ENCODE results near the gene DGKZ. TPM values are rescaled to one million over a fixed set of nuclear protein-coding genes. Genes with fewer than 3 reads are reported as not detected.
"Not testable (repeated sequence)": the region's sequence is repeated elsewhere in the genome, so short reads cannot be mapped to it uniquely, and the experiment has no call there.

The DGKZ gene, protein sequence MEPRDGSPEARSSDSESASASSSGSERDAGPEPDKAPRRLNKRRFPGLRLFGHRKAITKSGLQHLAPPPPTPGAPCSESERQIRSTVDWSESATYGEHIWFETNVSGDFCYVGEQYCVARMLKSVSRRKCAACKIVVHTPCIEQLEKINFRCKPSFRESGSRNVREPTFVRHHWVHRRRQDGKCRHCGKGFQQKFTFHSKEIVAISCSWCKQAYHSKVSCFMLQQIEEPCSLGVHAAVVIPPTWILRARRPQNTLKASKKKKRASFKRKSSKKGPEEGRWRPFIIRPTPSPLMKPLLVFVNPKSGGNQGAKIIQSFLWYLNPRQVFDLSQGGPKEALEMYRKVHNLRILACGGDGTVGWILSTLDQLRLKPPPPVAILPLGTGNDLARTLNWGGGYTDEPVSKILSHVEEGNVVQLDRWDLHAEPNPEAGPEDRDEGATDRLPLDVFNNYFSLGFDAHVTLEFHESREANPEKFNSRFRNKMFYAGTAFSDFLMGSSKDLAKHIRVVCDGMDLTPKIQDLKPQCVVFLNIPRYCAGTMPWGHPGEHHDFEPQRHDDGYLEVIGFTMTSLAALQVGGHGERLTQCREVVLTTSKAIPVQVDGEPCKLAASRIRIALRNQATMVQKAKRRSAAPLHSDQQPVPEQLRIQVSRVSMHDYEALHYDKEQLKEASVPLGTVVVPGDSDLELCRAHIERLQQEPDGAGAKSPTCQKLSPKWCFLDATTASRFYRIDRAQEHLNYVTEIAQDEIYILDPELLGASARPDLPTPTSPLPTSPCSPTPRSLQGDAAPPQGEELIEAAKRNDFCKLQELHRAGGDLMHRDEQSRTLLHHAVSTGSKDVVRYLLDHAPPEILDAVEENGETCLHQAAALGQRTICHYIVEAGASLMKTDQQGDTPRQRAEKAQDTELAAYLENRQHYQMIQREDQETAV
- 107 and 115 TPM in 2 replicates for total RNA-seq (2014; rRNA removed; shearing (Covaris generic))
- 54.7 and 59.2 TPM in 2 replicates for polyA plus RNA-seq (2015; cell fraction: cytosol; rRNA removed)
- polyA plus RNA-seq (2015; cell fraction: nucleus; rRNA removed): 70.9 and 71.9 TPM in 2 replicates

DNA sequence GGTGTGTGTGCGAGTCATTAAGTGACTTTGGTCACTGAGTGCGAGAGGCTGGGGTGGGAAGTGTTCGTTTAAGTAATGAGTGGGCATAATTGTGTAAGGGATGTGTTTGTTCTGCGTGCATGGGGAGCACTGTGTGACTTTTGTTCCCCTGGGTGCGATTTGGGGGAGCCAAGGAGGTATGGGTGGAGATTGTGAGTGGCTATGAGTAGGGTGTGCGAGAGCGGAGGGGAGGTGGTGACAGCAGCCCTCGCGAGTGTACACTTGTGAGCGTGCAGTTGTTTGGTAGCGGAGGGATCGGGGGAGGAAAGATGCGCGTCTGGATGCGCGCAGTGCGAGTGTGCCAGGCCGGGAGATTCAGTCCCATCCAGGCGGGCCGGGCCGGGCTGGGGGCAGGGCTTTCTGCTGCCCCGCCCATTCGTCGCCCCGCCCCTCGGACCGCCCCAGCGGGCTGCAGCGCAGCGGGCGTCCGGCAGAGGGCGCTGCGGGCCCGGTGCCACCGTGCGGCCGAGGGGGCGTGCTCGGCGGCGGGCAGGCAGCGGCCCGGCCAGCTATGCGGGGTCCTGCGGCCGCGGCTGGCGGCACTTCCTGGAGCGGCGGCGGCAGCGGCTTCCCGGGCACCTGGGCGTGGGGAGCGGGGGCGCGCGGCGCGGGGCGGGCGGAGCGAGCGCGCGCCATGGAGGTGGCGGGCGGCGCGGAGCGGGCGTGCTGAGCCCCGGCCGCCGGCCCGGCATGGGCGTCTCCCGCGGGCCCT, at the start of gene DGKZ:
DGKZ (plus strand) TSS at position 578 of the 751 bp plus-strand sequence. CDS start 197 bp downstream, outside the sequence.
- peak; percentile 68 for DNase-seq (ENCODE audit: low read depth)

DNA sequence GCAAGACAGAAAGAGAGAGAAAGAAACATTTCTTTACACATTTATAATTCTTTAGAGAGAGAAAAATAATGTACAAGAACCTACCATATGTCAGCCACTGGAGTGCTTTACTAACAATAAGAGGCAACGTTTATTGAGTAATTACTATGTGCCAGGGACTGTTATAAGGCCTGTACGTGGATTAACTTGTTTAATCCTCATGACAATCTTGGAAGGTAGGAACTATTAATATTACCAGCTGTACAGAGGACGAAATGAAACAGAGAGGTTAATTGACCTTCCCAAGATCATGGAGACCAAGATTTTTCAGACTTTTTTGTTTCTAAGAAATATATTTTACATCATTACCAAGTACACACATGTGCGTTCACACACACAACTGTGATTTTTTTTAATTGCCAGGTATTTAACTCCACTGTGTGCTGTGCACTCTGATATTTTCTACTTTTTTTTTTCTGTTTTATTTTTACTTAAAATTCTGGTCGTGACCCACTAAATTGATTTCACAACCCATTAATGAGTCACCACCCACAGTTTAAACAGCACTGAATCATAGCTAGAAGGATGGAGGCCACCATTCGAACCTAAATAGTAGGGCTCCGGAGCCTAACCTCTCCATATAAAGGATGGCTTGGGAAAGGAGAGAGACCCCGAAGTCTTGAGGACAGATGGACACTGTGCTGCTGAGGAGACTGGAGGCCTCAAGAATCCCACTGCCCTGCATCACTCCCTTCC, 48.4 kb upstream of the DGKZ start:
- DNase-seq (ENCODE audit: low read depth): peak; percentile 83

DNA sequence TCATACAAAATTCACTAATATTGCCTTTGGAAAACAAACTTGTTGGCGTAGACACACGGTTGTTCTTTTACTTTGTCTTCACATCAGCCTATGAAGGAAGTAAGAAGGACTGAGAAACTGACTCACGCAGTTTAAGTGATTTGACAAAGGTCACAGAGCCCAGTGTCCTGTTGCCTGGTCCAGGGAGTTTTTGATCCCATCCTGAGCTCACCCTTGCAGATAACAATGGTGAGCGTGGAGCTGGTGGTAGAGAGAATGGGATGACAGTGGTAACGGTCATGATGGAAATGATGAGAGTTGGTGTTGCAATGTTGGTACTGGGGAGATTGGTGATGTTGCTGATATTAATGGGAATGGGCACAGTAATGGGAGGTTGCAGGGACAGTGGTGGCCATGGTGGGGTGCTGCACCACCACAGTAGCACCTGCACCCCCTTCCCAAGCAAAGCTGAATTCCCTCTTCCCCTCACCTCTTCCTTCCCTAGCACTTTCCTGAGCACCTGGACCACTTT, 47.8 kb upstream of the DGKZ start:
- DNase-seq (ENCODE audit: low read depth): peak; percentile 60

DNA sequence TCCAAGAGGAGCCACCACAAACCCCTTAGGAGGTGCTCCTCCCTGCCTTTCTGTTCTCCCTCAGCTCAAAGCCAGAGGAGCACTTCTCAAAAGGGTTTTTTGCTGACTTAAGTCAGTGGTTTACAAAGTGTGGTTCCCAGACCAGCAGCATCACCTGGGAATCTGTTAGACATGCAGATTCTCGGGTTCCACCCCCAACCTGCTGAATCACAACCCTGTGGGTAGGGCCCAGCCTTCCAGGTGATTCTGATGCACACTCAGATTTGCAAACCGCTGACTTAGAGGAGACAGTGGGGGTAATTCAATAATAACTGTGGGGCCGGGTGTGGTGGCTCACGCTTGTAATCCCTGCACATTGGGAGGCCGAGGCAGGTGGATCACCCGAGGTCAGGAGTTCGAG, 47.0 kb upstream of the DGKZ start:
- DNase-seq (ENCODE audit: low read depth): no peak

DNA sequence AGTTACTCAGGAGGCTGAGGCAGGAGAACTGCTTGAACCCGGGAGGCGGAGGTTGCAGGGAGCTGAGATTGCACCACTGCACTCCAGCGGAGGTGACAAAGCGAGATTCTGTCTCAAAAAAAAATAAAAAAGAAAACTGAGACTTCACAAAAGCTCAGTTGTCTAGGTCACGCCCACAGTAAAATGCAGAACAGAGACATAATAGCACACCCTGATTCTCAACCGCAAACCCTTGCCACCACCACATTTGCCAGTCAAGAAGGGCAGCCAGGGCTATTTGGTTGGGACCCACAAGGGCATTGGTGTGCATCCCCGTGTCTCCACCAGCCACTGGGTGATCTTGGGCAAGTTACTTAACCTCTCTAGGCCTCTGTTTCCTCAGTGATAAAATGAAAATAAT, 44.4 kb upstream of the DGKZ start:
- DNase-seq (ENCODE audit: low read depth): no peak

GRCh38 chr11:46304036-46304435, 43.2 kb upstream of the DGKZ start:
- DNase-seq (ENCODE audit: low read depth): not testable (repeated sequence)

DNA sequence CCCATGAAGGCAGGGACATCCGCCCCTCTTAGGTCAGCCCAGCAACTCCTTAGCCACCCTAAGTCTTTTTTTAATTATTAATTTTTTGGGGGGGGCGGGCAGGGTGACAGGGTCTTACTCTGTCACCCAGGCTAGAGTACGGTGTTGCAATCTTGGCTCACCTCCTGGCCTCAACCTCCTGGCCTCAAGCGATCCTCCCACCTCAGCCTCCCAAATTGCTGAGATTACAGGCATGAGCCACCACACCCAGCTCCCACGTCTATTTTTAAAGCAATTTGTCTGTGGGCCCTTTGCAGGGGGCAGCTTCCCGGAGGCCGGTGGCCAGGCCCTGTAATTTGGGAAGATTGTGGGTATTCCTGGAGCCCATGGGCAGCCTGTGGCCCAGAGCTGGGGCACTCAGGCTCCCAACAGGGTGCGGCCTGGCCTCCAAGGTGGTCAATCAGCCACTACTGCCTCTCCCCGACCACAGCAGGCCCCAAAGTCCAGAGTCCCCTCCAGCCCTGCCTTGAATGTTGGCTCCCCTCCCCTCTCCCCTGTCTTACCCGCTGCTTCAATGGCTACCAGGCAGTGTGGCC, 42.6 kb upstream of the DGKZ start:
- DNase-seq (ENCODE audit: low read depth): no peak

- DNase-seq (ENCODE audit: low read depth): no peak
Measured at GRCh38 chr11:46305295-46305694, 42.0 kb upstream of the DGKZ start.

- peak; percentile 75 for DNase-seq (ENCODE audit: low read depth)
Measured at GRCh38 chr11:46306296-46306853, 40.9 kb upstream of the DGKZ start.

DNA sequence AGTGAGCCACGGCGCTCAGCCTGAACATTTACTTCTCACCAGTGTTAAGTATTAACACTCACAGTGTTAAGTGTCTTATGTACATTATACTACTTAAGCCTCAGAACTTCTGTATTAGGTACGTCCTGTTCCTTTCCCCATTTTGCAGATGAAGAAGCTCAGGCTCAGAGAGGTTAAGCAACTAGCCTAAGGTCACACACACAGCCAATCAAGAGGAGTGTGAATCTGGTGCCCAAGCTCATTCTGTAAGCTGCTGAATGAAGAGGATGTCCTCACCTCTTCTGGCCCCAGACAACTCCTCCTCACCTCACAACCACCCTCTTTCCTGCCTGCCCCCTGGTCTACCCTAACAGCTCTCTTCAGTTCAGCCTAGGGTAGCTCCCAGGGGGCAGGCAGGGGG, 39.9 kb upstream of the DGKZ start:
- no peak for DNase-seq (ENCODE audit: low read depth)

DNA sequence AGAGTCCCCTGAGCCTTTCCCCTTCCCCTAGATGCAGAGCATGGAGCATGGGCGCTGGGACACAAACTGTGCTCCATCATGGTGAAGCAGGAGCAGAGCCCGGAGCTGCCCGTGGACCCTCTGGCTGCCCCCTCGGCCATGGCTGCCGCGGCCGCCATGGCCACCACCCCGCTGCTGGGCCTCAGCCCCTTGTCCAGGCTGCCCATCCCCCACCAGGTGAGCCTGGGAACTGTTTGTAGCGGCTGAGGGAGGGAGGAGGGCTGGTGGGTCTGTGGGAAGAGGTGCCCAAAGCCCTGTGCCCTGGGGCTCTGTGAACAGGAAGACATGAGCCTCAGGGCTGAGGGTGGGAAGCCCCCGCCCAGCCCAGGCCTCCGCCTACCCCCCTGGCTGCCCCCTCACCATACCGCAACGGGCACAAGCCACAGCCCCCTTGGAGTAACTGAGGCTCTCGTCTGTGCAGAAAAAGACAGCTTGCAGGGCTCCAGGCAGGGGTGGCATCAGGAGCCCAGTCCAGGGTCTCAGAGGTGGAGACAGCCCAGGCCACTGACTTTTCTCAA, 39.4 kb upstream of the DGKZ start:
- DNase-seq (ENCODE audit: low read depth): no peak

DNA sequence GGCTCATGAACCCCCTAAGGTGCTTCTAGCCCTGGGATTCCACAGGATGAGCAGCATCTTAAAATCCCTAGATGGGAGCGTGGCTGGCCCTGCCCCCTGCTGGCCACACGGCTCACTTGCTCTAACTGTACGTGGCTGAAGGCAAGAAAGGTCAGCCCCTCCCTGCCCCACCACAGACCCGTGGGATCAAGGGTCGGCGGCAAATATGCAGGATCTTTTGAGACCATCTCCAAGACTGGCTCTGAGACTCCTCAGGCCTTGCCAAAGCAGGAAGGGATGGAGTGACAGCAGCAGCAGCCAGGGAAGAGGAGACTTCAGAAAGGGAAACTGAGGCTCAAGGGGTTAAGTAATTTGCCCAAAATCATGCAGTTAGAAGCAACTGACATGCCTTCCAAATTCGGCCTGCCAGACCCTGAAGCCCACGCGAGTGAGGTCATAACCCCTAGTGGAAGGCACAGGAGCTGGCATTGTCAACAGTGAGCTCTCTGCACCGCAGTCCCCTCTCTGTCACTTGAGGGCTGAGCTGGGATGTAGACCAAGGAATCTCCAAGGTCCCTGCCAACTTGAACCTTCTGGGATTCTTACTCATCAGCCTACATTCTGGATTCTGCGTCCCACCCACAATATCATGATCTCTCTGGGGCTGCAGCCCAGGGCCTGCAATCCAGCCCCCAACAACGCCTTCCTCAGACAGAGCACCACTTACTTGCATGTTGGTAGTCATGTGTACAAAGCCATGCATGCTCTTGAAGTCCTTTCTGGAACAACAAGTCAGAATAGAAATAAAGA, 38.4 kb upstream of the DGKZ start:
- peak; percentile 60 for DNase-seq (ENCODE audit: low read depth)

DNA sequence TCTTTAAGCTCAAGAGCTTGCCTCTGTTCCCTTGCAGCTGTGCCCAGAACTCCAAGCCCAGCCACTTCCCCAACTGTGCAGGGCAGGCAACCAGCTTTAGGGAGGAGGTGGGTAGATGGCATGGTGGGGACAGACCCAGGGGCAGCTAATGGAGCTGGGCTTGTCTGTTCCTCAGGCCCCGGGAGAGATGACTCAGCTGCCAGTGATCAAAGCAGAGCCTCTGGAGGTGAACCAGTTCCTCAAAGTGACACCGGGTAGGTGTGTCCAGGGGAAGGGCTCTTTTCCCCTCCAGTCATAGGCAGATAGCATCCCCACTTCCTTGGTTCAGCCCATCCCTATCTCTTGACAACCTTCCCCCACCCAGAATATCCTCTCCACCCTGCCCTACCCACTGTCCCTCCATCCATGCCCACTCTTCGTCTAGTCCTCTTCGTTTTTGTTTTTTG, 37.4 kb upstream of the DGKZ start:
- DNase-seq (ENCODE audit: low read depth): peak; percentile 16

GRCh38 chr11:46315033-46315738, 32.1 kb upstream of the DGKZ start:
- DNase-seq (ENCODE audit: low read depth): peak; percentile 80

DNA sequence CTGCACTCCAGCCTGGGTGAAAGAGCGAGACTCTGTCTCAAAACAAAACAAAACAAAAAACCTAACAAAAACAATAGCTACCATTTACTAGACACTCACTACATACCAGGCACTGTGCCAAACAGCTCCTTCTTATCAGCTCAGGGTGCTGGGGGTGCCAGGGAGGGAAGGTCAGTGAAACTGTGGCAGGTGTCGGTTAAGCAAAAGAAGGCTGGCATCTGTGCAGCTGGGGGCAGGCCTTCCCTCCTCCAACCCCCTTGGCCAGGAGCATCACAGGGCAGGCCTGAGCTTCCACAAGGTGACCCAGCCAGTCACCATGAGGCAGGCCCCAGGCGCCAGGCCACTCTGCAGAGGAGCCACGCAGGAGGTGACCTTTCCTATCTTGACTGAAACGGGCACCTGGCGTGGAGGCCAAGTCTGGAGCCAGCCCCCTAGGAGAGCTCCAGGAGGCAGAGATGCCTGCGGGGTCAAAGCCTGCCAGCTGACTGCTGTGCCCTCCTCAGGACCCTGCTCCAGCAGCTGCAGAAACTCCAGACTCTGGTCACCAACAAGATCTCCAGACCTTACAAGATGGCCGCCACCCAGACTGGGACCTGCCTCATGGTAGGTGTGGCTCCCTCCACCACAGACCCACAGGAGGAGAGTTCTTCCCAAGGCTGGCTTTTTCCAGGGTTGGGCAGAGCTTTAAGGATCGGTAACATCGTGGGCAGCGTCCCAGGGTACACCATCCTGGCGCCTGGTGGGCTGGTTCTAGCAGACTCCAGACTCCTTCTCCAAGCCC, 31.3 kb upstream of the DGKZ start:
- DNase-seq (ENCODE audit: low read depth): no peak

DNA sequence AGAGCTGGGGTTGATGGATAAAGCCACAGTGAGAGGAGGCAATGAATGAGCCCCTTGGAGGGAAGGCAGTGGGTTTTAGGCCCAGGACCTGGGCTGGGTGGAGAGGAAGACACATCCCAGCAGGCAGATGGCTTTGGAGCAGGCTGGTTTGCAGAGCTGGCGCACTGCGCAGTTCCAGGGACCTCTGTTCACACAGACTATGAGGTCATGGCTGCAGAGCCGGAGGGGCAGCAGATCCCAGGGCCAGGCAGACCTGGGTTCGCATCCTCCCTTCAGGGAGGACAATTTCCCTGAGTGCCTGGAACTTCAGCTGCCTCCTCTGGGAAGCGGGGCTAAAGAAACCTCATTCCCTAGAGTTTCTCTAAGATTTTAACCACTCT, 28.2 kb upstream of the DGKZ start:
- no peak for DNase-seq (ENCODE audit: low read depth)

DNA sequence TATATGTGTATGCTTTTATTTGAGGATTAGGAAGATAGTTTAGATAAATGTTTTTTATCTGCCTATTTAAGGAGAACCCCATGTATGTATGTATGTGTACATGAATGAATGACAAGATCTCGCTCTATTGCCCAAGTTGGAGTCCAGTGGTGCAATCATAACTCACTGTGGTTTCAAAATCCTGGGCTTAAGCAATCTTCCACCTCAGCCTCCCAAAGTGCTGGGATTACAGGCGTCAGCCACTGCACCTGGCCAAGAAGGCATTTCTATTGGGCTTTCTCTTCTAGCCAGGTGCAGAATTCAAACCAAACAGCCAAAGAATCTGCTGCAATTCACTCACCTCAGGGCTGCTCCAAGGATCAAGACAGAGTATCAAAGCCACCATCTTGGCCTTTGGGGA, 25.5 kb upstream of the DGKZ start:
- DNase-seq (ENCODE audit: low read depth): no peak

All from HT1080 (cell line).